ENCODE results near the gene SLC4A1. TPM values are rescaled to one million over a fixed set of nuclear protein-coding genes. Genes with fewer than 3 reads are reported as not detected.
A peak's percentile ranks its signal among the peaks of the same experiment; 100 is the strongest.

SLC4A1 gene
- total and polyA plus RNA-seq, 2 of the 13 experiments (the other 11 are each of a cell fraction or from before 2014, with no cell fraction given), result not detected

DNA sequence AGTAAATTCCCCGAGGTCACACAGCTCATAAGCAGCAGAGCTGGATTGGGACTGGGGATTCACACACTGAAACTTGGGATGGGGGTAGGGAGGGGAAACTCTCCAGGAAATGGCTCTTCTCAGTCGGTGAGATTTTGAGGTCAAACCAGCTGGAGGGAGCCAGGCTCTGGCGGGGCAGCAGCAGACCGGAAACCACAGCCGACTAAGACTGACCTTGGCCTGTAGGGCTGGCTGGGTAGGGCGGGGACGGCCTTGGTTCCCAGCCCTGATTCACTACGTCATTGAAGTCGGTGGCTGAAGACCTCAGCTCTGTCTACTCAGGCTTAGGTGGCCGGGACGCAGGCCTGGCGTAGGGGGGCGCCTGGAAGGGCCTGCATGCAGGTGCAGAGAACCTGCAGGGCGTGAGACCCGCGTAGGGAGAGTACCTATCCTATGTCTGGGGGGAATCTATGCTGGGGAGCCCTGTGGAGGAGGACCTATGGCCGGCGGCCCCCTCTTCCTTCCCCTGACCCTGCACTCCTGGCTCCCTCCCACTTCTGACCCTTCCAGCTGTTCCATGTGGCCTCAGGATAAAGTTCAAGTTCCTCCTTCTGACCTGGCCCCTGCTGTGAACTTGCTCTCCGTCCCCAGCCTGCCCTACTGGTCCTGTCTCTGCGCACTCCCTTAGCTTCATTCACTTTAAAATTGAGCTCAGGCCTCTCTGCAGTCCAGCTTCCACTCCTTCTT lies 11.9 kb upstream of the SLC4A1 start (continued):
- TF ChIP-seq, protein P1, sequence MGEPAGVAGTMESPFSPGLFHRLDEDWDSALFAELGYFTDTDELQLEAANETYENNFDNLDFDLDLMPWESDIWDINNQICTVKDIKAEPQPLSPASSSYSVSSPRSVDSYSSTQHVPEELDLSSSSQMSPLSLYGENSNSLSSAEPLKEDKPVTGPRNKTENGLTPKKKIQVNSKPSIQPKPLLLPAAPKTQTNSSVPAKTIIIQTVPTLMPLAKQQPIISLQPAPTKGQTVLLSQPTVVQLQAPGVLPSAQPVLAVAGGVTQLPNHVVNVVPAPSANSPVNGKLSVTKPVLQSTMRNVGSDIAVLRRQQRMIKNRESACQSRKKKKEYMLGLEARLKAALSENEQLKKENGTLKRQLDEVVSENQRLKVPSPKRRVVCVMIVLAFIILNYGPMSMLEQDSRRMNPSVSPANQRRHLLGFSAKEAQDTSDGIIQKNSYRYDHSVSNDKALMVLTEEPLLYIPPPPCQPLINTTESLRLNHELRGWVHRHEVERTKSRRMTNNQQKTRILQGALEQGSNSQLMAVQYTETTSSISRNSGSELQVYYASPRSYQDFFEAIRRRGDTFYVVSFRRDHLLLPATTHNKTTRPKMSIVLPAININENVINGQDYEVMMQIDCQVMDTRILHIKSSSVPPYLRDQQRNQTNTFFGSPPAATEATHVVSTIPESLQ (CRISPR knock-in tag; conservative IDR thresholded peaks at IDR 0.05), result no peak
- TF ChIP-seq RELA (CRISPR knock-in tag; IDR thresholded peaks at IDR 0.05) (no peak), DNMT3B (CRISPR knock-in tag; conservative IDR thresholded peaks at IDR 0.05) (no peak), CC2D1A (CRISPR knock-in tag; IDR thresholded peaks at IDR 0.05) (no peak), MEF2D (CRISPR knock-in tag; IDR thresholded peaks at IDR 0.05) (peak; percentile 72; the same call in 1 of the 2 replicates), ZNF24 (IDR thresholded peaks at IDR 0.05) (no peak), ZFAT (CRISPR knock-in tag; conservative IDR thresholded peaks at IDR 0.05) (no peak), SNAPC2 (CRISPR knock-in tag; IDR thresholded peaks at IDR 0.05) (no peak), ZNF331 (CRISPR knock-in tag; IDR thresholded peaks at IDR 0.05) (peak; percentile 82), RFX3 (CRISPR knock-in tag; IDR thresholded peaks at IDR 0.05) (no peak), IKZF4 (CRISPR knock-in tag; IDR thresholded peaks at IDR 0.05; ENCODE audit: borderline replicate concordance, low read depth, not compliant biosample characterization) (no peak), ZKSCAN5 (CRISPR knock-in tag; IDR thresholded peaks at IDR 0.05) (no peak), ZEB1 (IDR thresholded peaks at IDR 0.05; ENCODE audit: insufficient replicate concordance, low read depth) (no peak), YY1 (IDR thresholded peaks at IDR 0.05; ENCODE audit: insufficient read depth, insufficient replicate concordance, low read depth, low read length) (no peak), HHEX (CRISPR knock-in tag; IDR thresholded peaks at IDR 0.05) (no peak), THYN1 (CRISPR knock-in tag; IDR thresholded peaks at IDR 0.05; ENCODE audit: borderline replicate concordance, low read depth) (no peak), ZNF354B (CRISPR knock-in tag; IDR thresholded peaks at IDR 0.05) (no peak)
- TF ChIP-seq, protein P2, sequence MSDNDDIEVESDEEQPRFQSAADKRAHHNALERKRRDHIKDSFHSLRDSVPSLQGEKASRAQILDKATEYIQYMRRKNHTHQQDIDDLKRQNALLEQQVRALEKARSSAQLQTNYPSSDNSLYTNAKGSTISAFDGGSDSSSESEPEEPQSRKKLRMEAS (IDR thresholded peaks at IDR 0.05), result peak; percentile 33; the same call in 1 of the 2 replicates
- TF ChIP-seq, protein P3, sequence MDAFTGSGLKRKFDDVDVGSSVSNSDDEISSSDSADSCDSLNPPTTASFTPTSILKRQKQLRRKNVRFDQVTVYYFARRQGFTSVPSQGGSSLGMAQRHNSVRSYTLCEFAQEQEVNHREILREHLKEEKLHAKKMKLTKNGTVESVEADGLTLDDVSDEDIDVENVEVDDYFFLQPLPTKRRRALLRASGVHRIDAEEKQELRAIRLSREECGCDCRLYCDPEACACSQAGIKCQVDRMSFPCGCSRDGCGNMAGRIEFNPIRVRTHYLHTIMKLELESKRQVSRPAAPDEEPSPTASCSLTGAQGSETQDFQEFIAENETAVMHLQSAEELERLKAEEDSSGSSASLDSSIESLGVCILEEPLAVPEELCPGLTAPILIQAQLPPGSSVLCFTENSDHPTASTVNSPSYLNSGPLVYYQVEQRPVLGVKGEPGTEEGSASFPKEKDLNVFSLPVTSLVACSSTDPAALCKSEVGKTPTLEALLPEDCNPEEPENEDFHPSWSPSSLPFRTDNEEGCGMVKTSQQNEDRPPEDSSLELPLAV (CRISPR knock-in tag; conservative IDR thresholded peaks at IDR 0.05; ENCODE audit: low read depth), result no peak
- TF ChIP-seq, protein P4, sequence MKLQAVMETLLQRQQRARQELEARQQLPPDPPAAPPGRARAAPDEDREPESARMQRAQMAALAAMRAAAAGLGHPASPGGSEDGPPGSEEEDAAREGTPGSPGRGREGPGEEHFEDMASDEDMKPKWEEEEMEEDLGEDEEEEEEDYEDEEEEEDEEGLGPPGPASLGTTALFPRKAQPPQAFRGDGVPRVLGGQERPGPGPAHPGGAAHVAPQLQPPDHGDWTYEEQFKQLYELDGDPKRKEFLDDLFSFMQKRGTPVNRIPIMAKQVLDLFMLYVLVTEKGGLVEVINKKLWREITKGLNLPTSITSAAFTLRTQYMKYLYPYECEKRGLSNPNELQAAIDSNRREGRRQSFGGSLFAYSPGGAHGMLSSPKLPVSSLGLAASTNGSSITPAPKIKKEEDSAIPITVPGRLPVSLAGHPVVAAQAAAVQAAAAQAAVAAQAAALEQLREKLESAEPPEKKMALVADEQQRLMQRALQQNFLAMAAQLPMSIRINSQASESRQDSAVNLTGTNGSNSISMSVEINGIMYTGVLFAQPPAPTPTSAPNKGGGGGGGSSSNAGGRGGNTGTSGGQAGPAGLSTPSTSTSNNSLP (IDR thresholded peaks at IDR 0.05; ENCODE audit: low read depth, low read length), result no peak
- TF ChIP-seq, protein P5, sequence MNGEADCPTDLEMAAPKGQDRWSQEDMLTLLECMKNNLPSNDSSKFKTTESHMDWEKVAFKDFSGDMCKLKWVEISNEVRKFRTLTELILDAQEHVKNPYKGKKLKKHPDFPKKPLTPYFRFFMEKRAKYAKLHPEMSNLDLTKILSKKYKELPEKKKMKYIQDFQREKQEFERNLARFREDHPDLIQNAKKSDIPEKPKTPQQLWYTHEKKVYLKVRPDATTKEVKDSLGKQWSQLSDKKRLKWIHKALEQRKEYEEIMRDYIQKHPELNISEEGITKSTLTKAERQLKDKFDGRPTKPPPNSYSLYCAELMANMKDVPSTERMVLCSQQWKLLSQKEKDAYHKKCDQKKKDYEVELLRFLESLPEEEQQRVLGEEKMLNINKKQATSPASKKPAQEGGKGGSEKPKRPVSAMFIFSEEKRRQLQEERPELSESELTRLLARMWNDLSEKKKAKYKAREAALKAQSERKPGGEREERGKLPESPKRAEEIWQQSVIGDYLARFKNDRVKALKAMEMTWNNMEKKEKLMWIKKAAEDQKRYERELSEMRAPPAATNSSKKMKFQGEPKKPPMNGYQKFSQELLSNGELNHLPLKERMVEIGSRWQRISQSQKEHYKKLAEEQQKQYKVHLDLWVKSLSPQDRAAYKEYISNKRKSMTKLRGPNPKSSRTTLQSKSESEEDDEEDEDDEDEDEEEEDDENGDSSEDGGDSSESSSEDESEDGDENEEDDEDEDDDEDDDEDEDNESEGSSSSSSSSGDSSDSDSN (CRISPR knock-in tag; IDR thresholded peaks at IDR 0.05), result peak; percentile 62
- TF ChIP-seq, protein P6, sequence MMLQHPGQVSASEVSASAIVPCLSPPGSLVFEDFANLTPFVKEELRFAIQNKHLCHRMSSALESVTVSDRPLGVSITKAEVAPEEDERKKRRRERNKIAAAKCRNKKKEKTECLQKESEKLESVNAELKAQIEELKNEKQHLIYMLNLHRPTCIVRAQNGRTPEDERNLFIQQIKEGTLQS (CRISPR knock-in tag; IDR thresholded peaks at IDR 0.05), result peak; percentile 48; the same call in 1 of the 2 replicates
